Body of pancreas (tissue), 4 donors: ENCODE data around the gene ANXA6.

ENCODE experiments used
- POLR2A ChIP-seq, 3 donors: fragments of 450-650 bp; IDR thresholded peaks; one replicate each; pipeline ENCODE4 v1.6.1; 2016; ENCODE audit warnings: antibody characterized with exemption in 3 of 3, mild to moderate bottlenecking in 2 of 3
- TF ChIP-seq, protein P1 (sequence below), 7 experiments: fragments of 450-650 bp in 4 of 7; fragments of 200-600 bp in 3 of 7; sonication (generic) in 3 of 7; IDR thresholded peaks; one replicate each; pipeline ENCODE4 v1.5.1; 2016 to 2019; ENCODE audit warnings: antibody characterized with exemption in 7 of 7

DNA sequence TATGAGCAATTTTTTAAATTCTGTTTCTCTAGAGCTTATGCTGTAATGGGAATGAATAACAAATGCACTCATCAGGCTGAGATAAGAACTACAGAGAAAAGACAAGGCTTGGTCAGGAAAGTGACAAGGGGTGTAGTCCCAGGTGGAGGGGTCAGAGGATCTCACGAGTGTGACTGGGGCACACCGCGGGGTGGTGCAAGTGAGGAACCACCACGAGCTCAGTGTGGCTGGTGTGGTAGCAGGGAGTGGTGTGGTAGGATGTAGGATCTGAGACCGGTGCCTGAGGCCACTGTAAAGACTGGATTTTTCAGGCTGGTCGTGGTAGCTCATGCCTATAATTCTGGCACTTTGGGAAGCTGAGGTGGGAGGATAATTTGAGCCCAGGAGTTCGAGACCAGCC, 9.0 kb downstream of the ANXA6 start:
- TF ChIP-seq, protein P1, sequence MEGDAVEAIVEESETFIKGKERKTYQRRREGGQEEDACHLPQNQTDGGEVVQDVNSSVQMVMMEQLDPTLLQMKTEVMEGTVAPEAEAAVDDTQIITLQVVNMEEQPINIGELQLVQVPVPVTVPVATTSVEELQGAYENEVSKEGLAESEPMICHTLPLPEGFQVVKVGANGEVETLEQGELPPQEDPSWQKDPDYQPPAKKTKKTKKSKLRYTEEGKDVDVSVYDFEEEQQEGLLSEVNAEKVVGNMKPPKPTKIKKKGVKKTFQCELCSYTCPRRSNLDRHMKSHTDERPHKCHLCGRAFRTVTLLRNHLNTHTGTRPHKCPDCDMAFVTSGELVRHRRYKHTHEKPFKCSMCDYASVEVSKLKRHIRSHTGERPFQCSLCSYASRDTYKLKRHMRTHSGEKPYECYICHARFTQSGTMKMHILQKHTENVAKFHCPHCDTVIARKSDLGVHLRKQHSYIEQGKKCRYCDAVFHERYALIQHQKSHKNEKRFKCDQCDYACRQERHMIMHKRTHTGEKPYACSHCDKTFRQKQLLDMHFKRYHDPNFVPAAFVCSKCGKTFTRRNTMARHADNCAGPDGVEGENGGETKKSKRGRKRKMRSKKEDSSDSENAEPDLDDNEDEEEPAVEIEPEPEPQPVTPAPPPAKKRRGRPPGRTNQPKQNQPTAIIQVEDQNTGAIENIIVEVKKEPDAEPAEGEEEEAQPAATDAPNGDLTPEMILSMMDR (IDR thresholded peaks at IDR 0.05) = no peak
- no peak for TF ChIP-seq POLR2A (IDR thresholded peaks at IDR 0.05)
